Kidney (tissue), 14 donors: Measurements from ENCODE around the gene TLE3. TPM values are rescaled to one million over a fixed set of nuclear protein-coding genes. Genes with fewer than 3 reads are reported as not detected.

Experiments
- DNase-seq, 5 donors: peaks; one replicate each; pipeline ENCODE4 v3.0.0-alpha.2; 2013 to 2020
- FAIRE-seq: peaks from 2 replicates; lab custom pipeline; 2012; peaks lifted over from hg19 to GRCh38; lab: Jason Lieb, UNC
- H3K27ac ChIP-seq, 2 donors: one replicate each; pipeline ENCODE4 v1.7.0; 2013; ENCODE audit warnings: low read depth in 2 of 2, low read length in 2 of 2, inconsistent platforms in 1 of 2
- H3K27me3 ChIP-seq: one replicate; pipeline ENCODE4 v1.7.1; 2013; ENCODE audit warnings: low read length, inconsistent platforms; ENCODE audit not compliant: control insufficient read depth, insufficient read depth
- H3K36me3 ChIP-seq, 3 donors: one replicate each; pipeline versions ENCODE4 v1.7.0 to v1.7.1; 2013; ENCODE audit warnings: low read length in 3 of 3, control low read depth in 1 of 3, inconsistent platforms in 1 of 3; ENCODE audit not compliant: insufficient read depth in 3 of 3, control insufficient read depth in 2 of 3
- H3K4me1 ChIP-seq, 3 donors: one replicate each; pipeline versions ENCODE4 v1.7.0 to v1.7.1; 2013; ENCODE audit warnings: low read length in 3 of 3, inconsistent platforms in 1 of 3, low read depth in 1 of 3; ENCODE audit not compliant: control insufficient read depth in 2 of 3, insufficient read depth in 2 of 3
- H3K4me3 ChIP-seq, 3 donors: one replicate each; pipeline versions ENCODE4 v1.7.0 to v1.8.1; 2013; ENCODE audit warnings: low read length in 3 of 3, control low read depth in 1 of 3, inconsistent platforms in 1 of 3
- H3K9ac ChIP-seq, 3 donors: one replicate each; pipeline versions ENCODE4 v1.7.0 to v1.7.1; 2013; ENCODE audit warnings: low read length in 3 of 3, control low read depth in 1 of 3, inconsistent platforms in 1 of 3
- H3K9me3 ChIP-seq, 3 donors: one replicate each; pipeline versions ENCODE4 v1.7.0 to v1.7.1; 2013; ENCODE audit warnings: low read length in 3 of 3, control low read depth in 1 of 3, inconsistent platforms in 1 of 3; ENCODE audit not compliant: control insufficient read depth in 2 of 3, insufficient read depth in 1 of 3
- intact Hi-C: fragments of 100-400 bp; cut with DNase I; formaldehyde crosslinking; loops from one replicate; pipeline ENCODE4 v1.11.1; 2022
- polyA plus RNA-seq: library from polyadenylated mRNA; stranded (reverse); fragments of 350-450 nt; fragmentation: Illumina TruSeq; extraction: RNeasy Lipid Tissue Mini Kit (QIAGEN cat#74804); gene quantifications from one replicate; pipeline ENCODE4 v1.2.3, GENCODE V29; 2014; ENCODE audit warnings: low read depth, low replicate concordance; ENCODE audit not compliant: insufficient read depth
- total RNA-seq: library from RNA; stranded (reverse); fragmentation: NEBNext Ultra II Directional; extraction: Animal tissue kit (Norgen Biotek cat#: 25700); gene quantifications from one replicate; pipeline ENCODE4 v1.2.1, GENCODE V29; 2021
- TF ChIP-seq, protein P1 (sequence below): IDR thresholded peaks from 3 replicates; pipeline ENCODE4 v1.5.1; 2012; ENCODE audit warnings: mild to moderate bottlenecking, moderate library complexity, borderline replicate concordance; ENCODE audit not compliant: insufficient read depth; ENCODE audit errors: extremely low read depth
- donor health status: control.
- donor health status: control.
- donor health status: control.
- donor health status: control.
- donor health status: control.
- donor health status: DM: yes; HTN: yes; CAD: no.
- donor health status: Normal renal cell carcinoma (clear cell type).

Gene TLE3
- total and polyA plus RNA-seq, 2 donors from 2014 or later: 10.3 to 71.7 TPM

DNA sequence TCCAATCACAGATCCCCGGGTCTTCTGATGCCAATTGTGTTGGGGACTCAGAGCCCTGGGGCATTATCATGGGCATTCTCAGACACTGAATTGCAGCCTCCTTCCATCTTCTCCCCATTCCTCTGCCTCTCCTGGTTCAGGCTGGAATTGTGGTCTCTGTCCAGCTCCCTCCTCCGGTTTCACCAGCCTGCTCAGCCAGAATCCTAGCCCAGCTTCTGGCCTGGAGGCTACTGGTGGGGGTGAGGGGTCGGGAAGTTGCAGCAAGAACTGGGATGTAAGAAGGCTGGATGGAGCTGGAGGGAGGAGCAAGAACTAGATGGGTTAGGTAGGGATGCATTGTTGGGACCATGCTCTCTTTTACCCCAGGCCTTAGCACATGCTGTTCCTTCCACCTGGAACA lies 53.5 kb downstream of the TLE3 start:
- intact Hi-C loops: no loop called here
- H3K27ac ChIP-seq: no peak overlapping the region
- FAIRE-seq (no peak), DNase-seq (peak in 1 of 5 donors; percentile 10)
- no peaks in the 10 kb centered on the region for H3K27me3 ChIP-seq
- H3K9me3 ChIP-seq: no peaks in the 10 kb centered on the region
- TF ChIP-seq, protein P1, sequence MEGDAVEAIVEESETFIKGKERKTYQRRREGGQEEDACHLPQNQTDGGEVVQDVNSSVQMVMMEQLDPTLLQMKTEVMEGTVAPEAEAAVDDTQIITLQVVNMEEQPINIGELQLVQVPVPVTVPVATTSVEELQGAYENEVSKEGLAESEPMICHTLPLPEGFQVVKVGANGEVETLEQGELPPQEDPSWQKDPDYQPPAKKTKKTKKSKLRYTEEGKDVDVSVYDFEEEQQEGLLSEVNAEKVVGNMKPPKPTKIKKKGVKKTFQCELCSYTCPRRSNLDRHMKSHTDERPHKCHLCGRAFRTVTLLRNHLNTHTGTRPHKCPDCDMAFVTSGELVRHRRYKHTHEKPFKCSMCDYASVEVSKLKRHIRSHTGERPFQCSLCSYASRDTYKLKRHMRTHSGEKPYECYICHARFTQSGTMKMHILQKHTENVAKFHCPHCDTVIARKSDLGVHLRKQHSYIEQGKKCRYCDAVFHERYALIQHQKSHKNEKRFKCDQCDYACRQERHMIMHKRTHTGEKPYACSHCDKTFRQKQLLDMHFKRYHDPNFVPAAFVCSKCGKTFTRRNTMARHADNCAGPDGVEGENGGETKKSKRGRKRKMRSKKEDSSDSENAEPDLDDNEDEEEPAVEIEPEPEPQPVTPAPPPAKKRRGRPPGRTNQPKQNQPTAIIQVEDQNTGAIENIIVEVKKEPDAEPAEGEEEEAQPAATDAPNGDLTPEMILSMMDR: no peak
- H3K9ac ChIP-seq: no peak overlapping the region
- peaks cover 0 to 7% (median 3%) of the 10 kb centered on the region in 3 donors for H3K36me3 ChIP-seq
- H3K4me3 ChIP-seq: no peak overlapping the region
- no peaks in the 10 kb centered on the region for H3K4me1 ChIP-seq

DNA sequence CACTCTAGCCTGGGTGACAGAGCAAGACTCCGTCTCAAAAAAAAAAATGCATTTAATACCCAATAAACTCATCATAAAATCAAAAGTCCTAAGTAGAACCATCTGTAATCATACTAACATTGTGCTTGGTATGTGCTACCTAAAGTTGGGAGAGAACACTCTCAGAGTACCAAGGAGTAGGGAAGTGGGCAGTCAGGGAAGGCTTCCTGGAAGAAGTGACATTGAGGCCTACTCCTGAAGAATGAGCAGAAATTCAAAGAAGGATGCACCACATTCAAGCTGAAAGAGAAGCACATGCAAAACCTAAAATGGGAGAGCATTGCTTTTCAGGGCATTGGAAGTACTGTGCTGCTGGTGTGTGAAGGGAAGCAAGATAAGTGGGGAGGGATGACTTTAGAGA lies 54.1 kb downstream of the TLE3 start:
- H3K36me3 ChIP-seq: peaks cover 0 to 4% (median 0%) of the 10 kb centered on the region in 3 donors
- FAIRE-seq (no peak), DNase-seq (no peak)
- H3K4me1 ChIP-seq: no peaks in the 10 kb centered on the region
- H3K4me3 ChIP-seq: no peak overlapping the region
- peaks cover 2% of the 10 kb centered on the region for H3K27me3 ChIP-seq
- H3K9ac ChIP-seq: no peak overlapping the region
- intact Hi-C loops: no loop called here
- no peak overlapping the region for H3K27ac ChIP-seq
- TF ChIP-seq, protein P1: no peak
- no peaks in the 10 kb centered on the region for H3K9me3 ChIP-seq

DNA sequence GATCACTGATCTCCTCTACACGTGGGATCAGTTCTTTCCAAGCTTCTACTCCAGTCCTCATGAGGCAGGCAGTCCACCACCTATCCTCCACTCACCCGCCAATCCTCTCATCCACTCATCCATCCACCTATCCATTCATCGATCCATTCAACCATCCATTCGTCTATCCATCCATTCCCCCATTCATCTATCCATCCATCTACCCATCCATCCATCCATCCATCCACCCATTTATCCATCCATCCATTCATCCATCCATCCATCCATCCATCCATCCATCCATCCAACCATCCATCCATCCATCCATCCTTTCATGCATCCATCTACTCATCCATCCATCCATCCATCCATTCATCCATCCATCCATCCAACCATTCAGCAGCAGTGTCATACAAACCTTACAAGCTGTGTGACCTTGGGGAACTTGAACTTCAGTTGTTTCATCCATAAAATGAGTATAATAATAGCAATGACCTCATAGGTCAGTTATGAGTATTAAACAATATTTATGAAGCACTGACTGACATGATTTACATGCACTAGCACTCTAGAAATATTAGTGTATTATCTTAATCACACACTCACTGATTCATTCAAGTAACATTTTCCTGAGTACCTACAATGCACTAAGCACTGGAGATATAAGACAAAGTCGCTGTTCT lies 55.0 kb downstream of the TLE3 start:
- Histone ChIP-seq H3K4me1 (no peaks in the 10 kb centered on the region), H3K27ac (no peak overlapping the region), H3K9me3 (no peaks in the 10 kb centered on the region), H3K4me3 (no peak overlapping the region), H3K36me3 (peaks cover 0 to 2% (median 0%) of the 10 kb centered on the region in 3 donors), H3K9ac (no peak overlapping the region), H3K27me3 (peaks cover 2% of the 10 kb centered on the region)
- intact Hi-C loops: no loop called here
- TF ChIP-seq, protein P1: no peak
- FAIRE-seq: no peak
- no peak for DNase-seq

DNA sequence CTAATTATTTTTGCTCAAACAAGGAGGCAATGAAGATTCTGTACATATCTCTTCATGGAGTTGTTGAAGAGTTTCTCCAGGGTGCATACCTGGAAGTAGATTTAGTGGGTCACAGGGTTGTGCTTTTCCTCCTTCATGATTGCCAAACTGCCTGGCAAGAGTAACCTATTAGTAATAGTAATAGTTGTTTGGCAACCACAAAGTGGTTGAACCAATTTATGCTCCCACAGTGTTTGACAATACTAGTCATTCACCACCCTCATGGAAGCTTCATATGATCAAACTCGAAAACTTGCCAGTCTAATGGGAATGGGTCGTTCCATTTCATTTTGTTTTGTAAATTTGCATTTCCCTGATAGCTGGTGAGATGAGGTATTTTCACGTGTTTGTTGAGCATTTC lies 57.8 kb downstream of the TLE3 start:
- no peak for FAIRE-seq

More for the DNA sequence above, 57.8 kb downstream of the TLE3 start:
- no peak overlapping the region for H3K4me3 ChIP-seq
- peaks cover 2% of the 10 kb centered on the region for H3K27me3 ChIP-seq
- no peak for DNase-seq
- H3K4me1 ChIP-seq: no peaks in the 10 kb centered on the region
- H3K36me3 ChIP-seq: no peaks in the 10 kb centered on the region
- no peak overlapping the region for H3K27ac ChIP-seq
- H3K9me3 ChIP-seq: no peaks in the 10 kb centered on the region
- TF ChIP-seq, protein P1: no peak
- intact Hi-C loops: no loop called here
- no peak overlapping the region for H3K9ac ChIP-seq
